Measurements from ENCODE around the gene IFFO2. TPM values are rescaled to one million over a fixed set of nuclear protein-coding genes. Genes with fewer than 3 reads are reported as not detected.

The IFFO2 gene
- total and polyA plus RNA-seq, 2 of the 13 experiments (the other 11 are each of a cell fraction or from before 2014, with no cell fraction given): 7.3 to 16.7 TPM

DNA sequence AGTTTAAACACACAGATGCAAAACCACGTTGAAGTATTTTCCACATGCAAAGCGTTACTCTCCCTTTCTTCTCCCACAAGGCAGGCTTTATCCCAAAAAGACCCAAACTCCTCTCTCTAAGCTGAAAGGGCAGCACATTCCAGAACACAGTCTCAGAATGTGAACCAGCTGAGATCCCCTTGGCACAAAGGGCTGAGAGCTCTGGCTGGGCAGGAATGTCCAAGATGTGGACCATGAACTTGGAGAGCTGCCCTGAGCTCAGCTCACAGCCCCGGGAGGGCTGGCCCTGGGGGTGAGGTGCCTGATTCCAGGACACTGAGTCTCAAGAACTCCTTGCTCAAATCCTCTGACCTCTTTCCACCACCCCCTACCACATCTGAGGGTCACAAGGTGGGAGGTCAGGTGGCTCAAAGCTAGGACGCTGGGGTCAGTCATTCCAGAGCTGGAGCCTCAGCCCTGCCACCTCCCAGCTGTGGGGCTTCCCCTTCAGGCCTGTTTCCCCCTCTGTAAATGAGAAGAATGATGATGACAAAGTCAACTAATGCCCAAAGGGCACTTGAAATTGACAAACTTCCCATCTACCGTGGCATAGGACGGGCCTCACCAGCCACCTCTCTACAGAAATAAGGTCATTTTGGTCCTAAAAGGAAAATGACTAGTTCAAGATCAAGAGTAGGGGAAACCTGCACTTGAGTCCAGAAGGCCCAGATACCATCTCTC lies 65.6 kb downstream of the IFFO2 start:
- Histone ChIP-seq H3K9me3 (ENCODE audit: low read length) (no peaks in the 10 kb centered on the region), H3K4me1 (ENCODE audit: insufficient read depth, low read length) (peaks cover 54% of the 10 kb centered on the region), H3K27me3 (ENCODE audit: control insufficient read depth in 1 of 2, insufficient read depth in 2 of 2, low read length in 2 of 2) (no peaks in the 10 kb centered on the region), H3K27ac (ENCODE audit: extremely low read length, insufficient read depth, low read length) (no peak overlapping the region), H3K4me2 (ENCODE audit: low read depth, low read length) (0 out of 2 replicates have a peak overlapping the region, but pooled peaks have one; percentile 4), H4K20me1 (ENCODE audit: insufficient read depth, low read length) (peaks cover 70% of the 10 kb centered on the region), H3K9ac (ENCODE audit: insufficient read depth, low read depth, low read length) (no peak overlapping the region), H3K4me3 (replicated peaks in 1 of 3; ENCODE audit: insufficient read depth in 1 of 3, low read depth in 2 of 3, low read length in 3 of 3) (no peak overlapping the region), H2AFZ (ENCODE audit: low read length) (no peak overlapping the region), H3K36me3 (replicated peaks in 1 of 2; ENCODE audit: control insufficient read depth in 1 of 2, insufficient read depth in 2 of 2, low read length in 2 of 2) (peaks cover 22 to 52% of the 10 kb centered on the region in 2 experiments), H3K79me2 (ENCODE audit: insufficient read depth, low read length) (peaks cover 53% of the 10 kb centered on the region)
- DNase-seq (ENCODE audit: low spot score) (no peak), ATAC-seq (no peak), FAIRE-seq (no peak)
- in situ Hi-C loops (cut with HindIII; ENCODE audit: extremely low pct_ligation_motif_present, low pct_unique_long_range_greater_than_20kb) (no loop called here), intact Hi-C loops (cut with micrococcal nuclease; ENCODE audit: unreplicated experiment) (no loop called here)
- no peak for TF ChIP-seq ZNF329 (CRISPR knock-in tag; IDR thresholded peaks at IDR 0.05; ENCODE audit: low read depth)
- TF ChIP-seq SRF (IDR thresholded peaks at IDR 0.05; ENCODE audit: low read depth, low read length): no peak
- no peak for TF ChIP-seq ZNF776 (CRISPR knock-in tag; IDR thresholded peaks at IDR 0.05)
- no peak for TF ChIP-seq GPN1 (CRISPR knock-in tag; IDR thresholded peaks at IDR 0.05; ENCODE audit: borderline replicate concordance)
- TF ChIP-seq, protein P1, sequence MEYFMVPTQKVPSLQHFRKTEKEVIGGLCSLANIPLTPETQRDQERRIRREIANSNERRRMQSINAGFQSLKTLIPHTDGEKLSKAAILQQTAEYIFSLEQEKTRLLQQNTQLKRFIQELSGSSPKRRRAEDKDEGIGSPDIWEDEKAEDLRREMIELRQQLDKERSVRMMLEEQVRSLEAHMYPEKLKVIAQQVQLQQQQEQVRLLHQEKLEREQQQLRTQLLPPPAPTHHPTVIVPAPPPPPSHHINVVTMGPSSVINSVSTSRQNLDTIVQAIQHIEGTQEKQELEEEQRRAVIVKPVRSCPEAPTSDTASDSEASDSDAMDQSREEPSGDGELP (IDR thresholded peaks at IDR 0.05; ENCODE audit: borderline replicate concordance, low read depth): peak; percentile 12; the same call in 1 of the 2 replicates
- TF ChIP-seq ZNF468 (CRISPR knock-in tag; IDR thresholded peaks at IDR 0.05): no peak
- CTCF ChIA-PET (ENCODE audit: low intra/inter-chr PET ratio, low total read pairs): no interaction called here
- POLR2A ChIA-PET: interaction anchor here (0.8 kb wide), 1 partner anchor 10 kb away, joined by 3 read pairs; no protein-coding TSS in a partner anchor
- 67% methylated on average over 5 of the region's 6 CpGs for WGBS (ENCODE audit: low lambda C conversion rate)
- no TSS peak for BruUV-seq (replicated peaks)

GRCh38 chr1:18886003-18886335 lies 70.5 kb downstream of the IFFO2 start:
- ATAC-seq (no peak), FAIRE-seq (no peak), DNase-seq (ENCODE audit: low spot score) (no peak)
- Histone ChIP-seq H3K79me2 (ENCODE audit: insufficient read depth, low read length) (peaks cover 8% of the 10 kb centered on the region), H3K4me2 (ENCODE audit: low read depth, low read length) (no peak overlapping the region), H3K27me3 (ENCODE audit: control insufficient read depth in 1 of 2, insufficient read depth in 2 of 2, low read length in 2 of 2) (no peaks in the 10 kb centered on the region), H3K4me3 (replicated peaks in 1 of 3; ENCODE audit: insufficient read depth in 1 of 3, low read depth in 2 of 3, low read length in 3 of 3) (no peak overlapping the region), H3K27ac (ENCODE audit: extremely low read length, insufficient read depth, low read length) (no peak overlapping the region), H4K20me1 (ENCODE audit: insufficient read depth, low read length) (peaks cover 42% of the 10 kb centered on the region), H3K9ac (ENCODE audit: insufficient read depth, low read depth, low read length) (no peak overlapping the region), H3K36me3 (replicated peaks in 1 of 2; ENCODE audit: control insufficient read depth in 1 of 2, insufficient read depth in 2 of 2, low read length in 2 of 2) (peaks cover 51 to 91% of the 10 kb centered on the region in 2 experiments), H3K4me1 (ENCODE audit: insufficient read depth, low read length) (peaks cover 7% of the 10 kb centered on the region), H2AFZ (ENCODE audit: low read length) (no peak overlapping the region), H3K9me3 (ENCODE audit: low read length) (no peaks in the 10 kb centered on the region)
- WGBS (ENCODE audit: low lambda C conversion rate): 100% methylated on average over 1 of the region's 1 CpG
- intact Hi-C loops (cut with micrococcal nuclease; ENCODE audit: unreplicated experiment): no loop called here
- CTCF ChIA-PET (ENCODE audit: low intra/inter-chr PET ratio, low total read pairs): interaction anchor here (3.0 kb wide), 1 partner anchor 27 kb away, joined by 29 read pairs; no protein-coding TSS in a partner anchor
- BruUV-seq (replicated peaks): TSS peak; percentile 19
- in situ Hi-C loops (cut with HindIII; ENCODE audit: extremely low pct_ligation_motif_present, low pct_unique_long_range_greater_than_20kb): no loop called here
- POLR2A ChIA-PET: no interaction called here
- TF ChIP-seq GLI4 (CRISPR knock-in tag; IDR thresholded peaks at IDR 0.05; ENCODE audit: borderline replicate concordance): no peak
- TF ChIP-seq FLYWCH1 (CRISPR knock-in tag; IDR thresholded peaks at IDR 0.05): no peak
- TF ChIP-seq, protein P2, sequence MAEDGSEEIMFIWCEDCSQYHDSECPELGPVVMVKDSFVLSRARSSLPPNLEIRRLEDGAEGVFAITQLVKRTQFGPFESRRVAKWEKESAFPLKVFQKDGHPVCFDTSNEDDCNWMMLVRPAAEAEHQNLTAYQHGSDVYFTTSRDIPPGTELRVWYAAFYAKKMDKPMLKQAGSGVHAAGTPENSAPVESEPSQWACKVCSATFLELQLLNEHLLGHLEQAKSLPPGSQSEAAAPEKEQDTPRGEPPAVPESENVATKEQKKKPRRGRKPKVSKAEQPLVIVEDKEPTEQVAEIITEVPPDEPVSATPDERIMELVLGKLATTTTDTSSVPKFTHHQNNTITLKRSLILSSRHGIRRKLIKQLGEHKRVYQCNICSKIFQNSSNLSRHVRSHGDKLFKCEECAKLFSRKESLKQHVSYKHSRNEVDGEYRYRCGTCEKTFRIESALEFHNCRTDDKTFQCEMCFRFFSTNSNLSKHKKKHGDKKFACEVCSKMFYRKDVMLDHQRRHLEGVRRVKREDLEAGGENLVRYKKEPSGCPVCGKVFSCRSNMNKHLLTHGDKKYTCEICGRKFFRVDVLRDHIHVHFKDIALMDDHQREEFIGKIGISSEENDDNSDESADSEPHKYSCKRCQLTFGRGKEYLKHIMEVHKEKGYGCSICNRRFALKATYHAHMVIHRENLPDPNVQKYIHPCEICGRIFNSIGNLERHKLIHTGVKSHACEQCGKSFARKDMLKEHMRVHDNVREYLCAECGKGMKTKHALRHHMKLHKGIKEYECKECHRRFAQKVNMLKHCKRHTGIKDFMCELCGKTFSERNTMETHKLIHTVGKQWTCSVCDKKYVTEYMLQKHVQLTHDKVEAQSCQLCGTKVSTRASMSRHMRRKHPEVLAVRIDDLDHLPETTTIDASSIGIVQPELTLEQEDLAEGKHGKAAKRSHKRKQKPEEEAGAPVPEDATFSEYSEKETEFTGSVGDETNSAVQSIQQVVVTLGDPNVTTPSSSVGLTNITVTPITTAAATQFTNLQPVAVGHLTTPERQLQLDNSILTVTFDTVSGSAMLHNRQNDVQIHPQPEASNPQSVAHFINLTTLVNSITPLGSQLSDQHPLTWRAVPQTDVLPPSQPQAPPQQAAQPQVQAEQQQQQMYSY (CRISPR knock-in tag; IDR thresholded peaks at IDR 0.05): no peak
- no peak for TF ChIP-seq SAFB2 (CRISPR knock-in tag; IDR thresholded peaks at IDR 0.05; ENCODE audit: borderline replicate concordance, low read depth)
- TF ChIP-seq HDAC1 (CRISPR knock-in tag; IDR thresholded peaks at IDR 0.05): no peak
- TF ChIP-seq ZFP1 (CRISPR knock-in tag; IDR thresholded peaks at IDR 0.05): no peak
